NCI-H1436 treated with DMSO at 0.1 percent for 48 hours (cell line): Measurements from ENCODE around the gene INPP4B.
"Not testable (repeated sequence)": the region's sequence is repeated elsewhere in the genome, so short reads cannot be mapped to it uniquely, and the experiment has no call there.

Source experiments
- DNase-seq: peaks from one replicate; lab custom pipeline; 2025; lab: John Stamatoyannopoulos, UW

Gene INPP4B

GRCh38 chr4:142408003-142408441 lies 438.1 kb downstream of the INPP4B start:
- DNase-seq = no peak

DNA sequence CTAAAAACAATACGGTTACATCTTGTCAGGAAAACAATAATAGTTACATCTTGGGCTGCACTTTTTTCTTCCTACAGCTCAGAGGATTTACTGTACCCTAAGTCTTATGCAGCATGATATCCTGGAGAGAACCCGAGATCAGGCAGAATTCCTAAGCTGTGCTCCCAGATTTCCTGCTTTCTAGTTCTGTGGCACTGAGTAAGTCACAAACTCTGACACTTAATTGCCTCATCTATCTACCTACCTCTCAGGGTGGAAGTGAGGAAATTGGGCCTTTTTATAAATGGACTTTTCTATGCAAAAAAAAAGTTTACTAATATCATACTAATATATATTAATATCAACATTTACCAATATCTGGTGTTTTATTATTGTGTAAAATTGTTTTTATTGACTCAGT lies 438.5 kb downstream of the INPP4B start:
- DNase-seq = no peak

- DNase-seq = no peak
Measured at GRCh38 chr4:142406917-142407501, 439.1 kb downstream of the INPP4B start.

DNA sequence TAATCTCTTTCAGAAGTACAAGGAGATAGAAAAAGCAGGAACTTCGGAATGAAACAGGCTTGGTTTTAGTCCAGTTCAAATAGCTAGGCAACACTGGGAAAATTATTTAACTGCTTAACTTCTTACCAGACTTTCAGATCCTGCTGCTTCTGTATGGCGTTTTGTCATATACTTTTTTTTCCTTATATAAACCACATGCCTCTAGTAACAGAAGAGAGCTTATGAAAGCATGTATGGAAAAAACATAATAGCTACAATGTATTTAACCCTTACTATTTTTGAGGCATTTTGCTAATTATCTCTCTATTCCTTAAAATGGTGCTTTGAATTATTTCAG lies 439.6 kb downstream of the INPP4B start:
- no peak for DNase-seq

DNA sequence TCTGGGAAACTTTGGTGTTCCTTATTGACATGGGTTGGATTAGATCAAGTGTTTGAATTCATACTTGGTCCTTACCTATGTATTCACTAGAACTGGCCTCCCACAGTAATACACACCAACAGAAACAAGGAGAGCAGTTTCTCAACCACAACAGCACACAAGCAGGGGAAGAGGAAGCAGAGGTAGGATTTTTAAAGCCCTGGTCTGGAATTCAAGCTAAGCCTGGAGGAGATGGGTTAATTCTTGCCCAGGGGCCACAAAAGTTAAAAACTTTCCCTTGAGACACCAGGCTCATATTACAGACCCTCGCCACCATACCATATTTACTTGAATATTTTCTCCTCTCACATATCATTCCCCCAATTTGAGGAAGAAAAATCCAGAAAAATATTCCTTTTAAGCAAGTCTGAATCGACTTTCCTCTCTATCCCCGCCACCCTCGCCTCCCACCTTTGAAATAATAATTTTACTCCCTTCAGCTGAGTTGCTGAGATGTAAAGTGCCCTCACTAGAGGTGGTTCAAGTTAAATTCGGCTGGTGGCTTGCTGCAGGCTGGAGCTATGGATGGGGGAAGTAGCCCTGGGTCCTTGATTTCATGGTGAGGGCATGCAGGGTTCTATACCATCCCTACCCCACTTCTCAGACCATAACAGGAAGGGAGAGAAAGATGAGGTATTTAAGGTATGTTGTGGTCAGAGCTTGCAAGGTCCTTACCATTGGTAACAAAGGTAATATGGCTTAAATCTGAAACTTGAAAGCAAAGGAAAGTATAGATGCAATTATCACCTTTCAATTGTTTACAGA lies 440.2 kb downstream of the INPP4B start:
- no peak for DNase-seq

GRCh38 chr4:142405021-142405694 lies 440.9 kb downstream of the INPP4B start:
- no peak for DNase-seq

DNA sequence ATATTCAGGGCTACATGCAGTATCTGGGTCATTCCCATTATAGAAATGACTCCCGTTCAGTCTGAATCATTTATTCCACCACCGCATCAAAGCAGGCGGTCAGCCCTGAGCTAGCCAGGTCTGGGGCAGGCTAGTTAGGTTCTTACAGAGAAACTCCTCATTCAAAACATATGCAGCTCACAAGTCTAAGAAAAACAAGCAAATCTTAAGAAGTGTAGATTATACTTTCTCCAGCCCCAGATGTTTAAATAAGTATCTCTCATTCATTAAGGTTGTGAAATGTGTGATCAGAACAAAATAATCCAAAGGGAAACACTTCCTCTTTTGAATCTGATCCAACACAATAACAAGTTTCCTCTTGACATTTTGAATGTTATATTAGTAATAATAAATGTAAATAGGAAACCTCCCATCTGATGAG lies 441.9 kb downstream of the INPP4B start:
- DNase-seq = no peak

GRCh38 chr4:142402900-142403299 lies 443.2 kb downstream of the INPP4B start:
- no peak for DNase-seq

- DNase-seq = no peak
Measured at GRCh38 chr4:142402156-142402555, 443.9 kb downstream of the INPP4B start.

- not testable (repeated sequence) for DNase-seq
Measured at GRCh38 chr4:142397364-142397991, 448.6 kb downstream of the INPP4B start.

- DNase-seq = no peak
Measured at GRCh38 chr4:142396279-142396678, 449.8 kb downstream of the INPP4B start.

DNA sequence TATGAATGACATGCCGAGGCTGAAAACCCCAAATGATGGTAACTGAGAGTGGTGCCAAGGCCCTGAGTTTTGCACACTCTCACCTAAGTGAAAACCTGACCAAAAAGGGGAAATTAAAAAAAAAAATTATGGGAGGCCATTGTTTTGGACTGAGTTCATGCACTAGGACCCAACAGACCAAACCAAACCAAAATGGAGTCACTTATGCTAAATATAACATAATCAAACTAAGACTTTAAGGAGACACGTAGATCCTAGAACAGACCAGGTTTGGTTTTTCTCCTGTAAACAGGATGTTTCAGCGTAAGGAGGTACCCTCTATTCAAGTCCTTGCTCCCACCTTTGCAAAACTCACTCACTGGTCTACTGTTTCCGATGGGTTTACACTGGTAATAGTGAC lies 453.0 kb downstream of the INPP4B start:
- no peak for DNase-seq

GRCh38 chr4:142386856-142387255 lies 459.2 kb downstream of the INPP4B start:
- no peak for DNase-seq

DNA sequence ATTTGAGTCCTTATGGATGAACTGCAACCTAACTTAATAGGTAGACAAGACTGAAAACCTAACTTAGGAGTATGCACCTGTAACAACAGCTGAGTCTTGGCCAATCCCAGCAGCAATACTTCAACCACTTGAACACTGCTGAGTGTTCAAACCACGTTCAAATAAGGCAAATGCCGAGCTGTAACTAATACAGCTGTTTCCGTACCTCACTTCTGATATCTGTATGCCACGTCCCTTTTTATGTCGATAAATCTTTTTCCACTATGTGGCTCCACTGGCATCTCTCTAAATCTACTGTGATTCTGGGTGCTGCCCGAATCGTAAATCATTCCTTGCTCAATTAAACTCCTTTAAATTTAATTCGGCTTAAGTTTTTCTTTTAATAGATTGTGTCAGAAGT lies 459.7 kb downstream of the INPP4B start:
- no peak for DNase-seq

- no peak for DNase-seq
Measured at GRCh38 chr4:142383800-142384470, 462.2 kb downstream of the INPP4B start.

DNA sequence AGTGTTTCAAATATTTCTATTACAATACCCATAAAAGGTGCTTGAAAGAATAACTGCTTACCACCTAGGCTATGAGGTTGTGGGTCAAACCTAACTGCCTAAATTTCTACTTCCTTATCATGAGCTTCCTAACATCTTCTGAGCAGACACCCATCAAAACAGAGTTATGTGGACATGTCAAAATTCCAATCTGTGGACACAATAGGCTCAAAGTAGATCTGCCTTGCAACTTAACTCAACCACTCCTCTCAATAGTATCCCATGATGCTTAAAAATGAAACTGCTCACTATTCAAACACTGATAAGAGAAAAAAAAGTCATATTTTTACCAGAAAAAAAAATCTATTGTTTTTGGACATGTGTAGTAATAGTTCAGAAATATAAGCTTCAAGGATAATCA lies 462.7 kb downstream of the INPP4B start:
- DNase-seq = no peak

DNA sequence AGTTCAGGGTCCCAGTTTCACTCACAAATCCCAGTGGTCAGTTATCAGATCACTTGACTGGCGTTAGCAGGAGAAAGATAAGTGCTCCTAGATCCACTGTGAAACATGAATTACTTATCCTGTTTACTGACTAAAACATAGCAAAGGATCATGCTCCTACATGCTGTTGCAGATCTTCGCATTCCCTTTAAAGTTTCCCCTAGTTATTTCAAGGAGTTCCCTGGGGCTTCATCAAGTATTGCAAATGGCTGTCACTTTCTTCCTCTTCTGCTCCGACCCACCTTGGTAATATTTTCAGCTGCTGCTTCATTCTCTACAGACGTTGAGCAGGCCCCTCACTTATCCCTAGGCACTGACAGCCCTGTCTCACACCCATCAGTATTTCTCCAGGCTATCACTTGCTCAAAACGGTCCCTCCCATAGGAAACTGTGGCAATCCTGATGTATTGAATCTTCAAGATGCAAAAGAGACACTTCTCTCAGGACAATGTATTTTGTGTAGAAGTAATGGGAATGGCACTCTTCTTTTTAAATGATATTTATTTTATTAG lies 466.0 kb downstream of the INPP4B start:
- DNase-seq = no peak

DNA sequence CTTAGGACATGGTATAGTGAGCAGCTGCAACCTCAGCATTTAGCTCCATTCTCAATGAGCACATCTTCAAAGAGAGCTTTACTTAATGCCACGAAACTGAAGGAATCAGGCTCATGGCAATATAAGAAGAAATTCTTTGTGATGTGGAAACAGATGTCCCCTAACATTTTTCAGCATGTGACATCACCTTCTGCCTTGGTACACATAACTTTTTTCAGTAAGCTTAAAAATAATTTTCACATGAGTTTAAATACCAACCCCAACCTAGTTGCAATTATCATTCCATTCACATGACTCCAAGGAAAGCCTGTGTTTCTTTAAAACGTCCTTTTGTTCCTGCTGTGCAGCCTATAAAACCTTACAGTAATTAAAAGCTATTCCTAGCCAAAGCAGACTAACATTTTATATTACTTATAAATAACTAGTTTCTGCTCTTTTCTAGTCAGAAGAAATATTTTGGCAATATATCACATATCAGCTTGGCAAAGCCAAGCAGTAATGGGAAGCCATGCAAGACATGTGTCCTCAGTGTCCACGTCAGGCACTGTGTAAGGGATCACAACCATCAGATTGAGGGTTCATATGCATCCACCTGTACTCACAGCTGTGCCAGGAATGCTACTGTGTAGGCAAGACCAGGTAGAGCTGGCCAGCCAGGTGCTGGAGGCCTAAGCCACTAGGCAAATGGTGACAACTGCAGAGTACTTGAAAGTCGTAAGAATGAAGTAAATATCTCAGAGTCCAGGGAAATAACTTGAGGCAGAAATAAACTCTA lies 466.6 kb downstream of the INPP4B start:
- DNase-seq = no peak

- no peak for DNase-seq
Measured at GRCh38 chr4:142378179-142378578, 467.9 kb downstream of the INPP4B start.

GRCh38 chr4:142377342-142378091 lies 468.6 kb downstream of the INPP4B start:
- DNase-seq = no peak
